A673 (cell line): ENCODE results near the gene BTBD19.

Source experiments
- EZH2 ChIP-seq: fragments of 200-600 bp; sonication (generic); IDR thresholded peaks from 2 replicates; pipeline ENCODE4 v1.6.1; 2017; ENCODE audit warnings: borderline replicate concordance, low read depth, mild to moderate bottlenecking, mixed read lengths, antibody characterized with exemption, low read length; ENCODE audit not compliant: poor library complexity, severe bottlenecking
- TF ChIP-seq, protein P1 (sequence below): fragments of 300-800, 200-600 bp; sonication (generic); conservative IDR thresholded peaks from 2 replicates; pipeline ENCODE4 v1.5.1; 2017; ENCODE audit warnings: low read depth, mild to moderate bottlenecking, antibody characterized with exemption, low read length, moderate library complexity, mixed read lengths

DNA sequence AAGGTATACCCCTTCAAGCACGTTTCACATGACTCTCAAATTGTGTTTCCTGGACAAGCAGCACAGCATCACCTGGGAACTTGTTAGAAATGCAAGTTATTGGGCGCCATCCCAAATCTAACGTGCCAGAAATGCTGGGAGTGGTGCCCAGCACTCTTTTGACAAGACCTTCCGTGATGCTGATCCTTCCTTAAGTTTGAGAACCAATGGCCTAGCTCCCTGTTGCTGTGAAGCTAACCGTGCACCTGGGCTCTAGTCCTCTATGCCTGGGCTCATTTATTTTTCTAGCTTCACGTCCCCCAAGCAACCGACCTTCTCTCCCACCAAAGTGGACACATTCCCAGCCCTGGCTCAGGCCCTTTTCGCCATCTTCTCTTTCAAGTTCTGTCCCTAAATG is 24.6 kb upstream of the BTBD19 start:
- TF ChIP-seq EZH2 = no peak
- TF ChIP-seq, protein P1, sequence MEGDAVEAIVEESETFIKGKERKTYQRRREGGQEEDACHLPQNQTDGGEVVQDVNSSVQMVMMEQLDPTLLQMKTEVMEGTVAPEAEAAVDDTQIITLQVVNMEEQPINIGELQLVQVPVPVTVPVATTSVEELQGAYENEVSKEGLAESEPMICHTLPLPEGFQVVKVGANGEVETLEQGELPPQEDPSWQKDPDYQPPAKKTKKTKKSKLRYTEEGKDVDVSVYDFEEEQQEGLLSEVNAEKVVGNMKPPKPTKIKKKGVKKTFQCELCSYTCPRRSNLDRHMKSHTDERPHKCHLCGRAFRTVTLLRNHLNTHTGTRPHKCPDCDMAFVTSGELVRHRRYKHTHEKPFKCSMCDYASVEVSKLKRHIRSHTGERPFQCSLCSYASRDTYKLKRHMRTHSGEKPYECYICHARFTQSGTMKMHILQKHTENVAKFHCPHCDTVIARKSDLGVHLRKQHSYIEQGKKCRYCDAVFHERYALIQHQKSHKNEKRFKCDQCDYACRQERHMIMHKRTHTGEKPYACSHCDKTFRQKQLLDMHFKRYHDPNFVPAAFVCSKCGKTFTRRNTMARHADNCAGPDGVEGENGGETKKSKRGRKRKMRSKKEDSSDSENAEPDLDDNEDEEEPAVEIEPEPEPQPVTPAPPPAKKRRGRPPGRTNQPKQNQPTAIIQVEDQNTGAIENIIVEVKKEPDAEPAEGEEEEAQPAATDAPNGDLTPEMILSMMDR = no peak
